ENCODE measurements around the gene NUP93.
"Not testable (repeated sequence)": the region's sequence is repeated elsewhere in the genome, so short reads cannot be mapped to it uniquely, and the experiment has no call there.

Gene NUP93

DNA sequence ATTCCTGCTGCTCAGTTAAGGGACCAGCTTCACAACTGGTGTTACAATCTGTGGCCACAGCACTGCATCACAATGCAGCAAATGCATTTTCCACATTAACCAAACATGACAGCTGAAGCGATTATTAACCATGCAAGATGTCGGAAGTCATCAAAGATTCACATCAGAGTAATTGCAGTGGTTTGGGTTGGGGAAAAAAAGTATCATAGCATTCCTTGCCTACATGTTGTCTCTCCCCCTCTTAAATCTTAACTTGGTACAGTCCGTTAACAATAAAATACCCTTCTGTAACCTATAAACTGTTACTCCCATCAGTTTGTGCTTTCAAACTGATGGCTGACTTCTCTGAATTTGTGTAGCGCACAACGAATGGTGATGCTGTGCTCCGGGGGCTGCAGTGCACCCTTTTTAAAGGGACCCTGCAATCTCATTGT is 51.6 kb downstream of the NUP93 start:
- no peak for DNase-seq

DNA sequence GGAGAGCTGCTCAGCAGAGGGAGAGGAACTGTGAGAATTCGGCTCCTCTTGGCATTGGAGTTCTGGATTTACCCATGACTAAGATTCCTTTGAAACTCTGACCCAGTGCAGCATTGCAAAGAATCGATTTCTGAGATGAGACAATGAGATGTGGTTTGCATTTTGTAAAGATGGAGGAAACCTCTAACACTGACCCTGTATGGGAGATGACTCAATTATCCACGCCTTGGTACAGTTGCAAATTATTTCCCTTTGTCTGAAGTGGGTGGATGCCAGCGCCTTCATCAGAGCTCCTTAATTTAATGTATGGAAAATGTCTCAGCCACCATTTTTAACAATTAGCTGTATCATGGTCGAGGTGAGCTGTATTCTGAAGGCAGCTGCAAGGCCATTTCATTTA is 53.4 kb downstream of the NUP93 start:
- DNase-seq: peak; percentile 25

DNA sequence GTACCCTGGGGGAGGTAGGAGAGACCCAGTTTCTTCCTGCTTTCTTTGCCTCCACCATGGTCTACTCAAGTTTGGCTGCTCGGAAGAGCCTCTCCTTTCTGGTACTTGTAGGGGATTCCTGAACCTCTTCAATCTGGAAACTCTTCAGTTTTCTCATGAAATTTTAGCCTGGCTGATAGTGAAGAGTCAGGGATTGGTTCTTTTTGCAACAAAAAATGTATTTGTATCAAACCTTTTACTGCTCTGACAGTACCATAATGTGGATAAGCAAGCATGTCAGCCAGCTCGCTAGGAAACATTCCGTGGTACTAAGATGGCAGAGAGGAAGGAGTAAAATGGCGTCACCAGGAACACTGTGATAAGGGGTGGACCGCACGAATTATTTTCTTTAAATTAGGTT is 55.4 kb downstream of the NUP93 start:
- DNase-seq: no peak

DNA sequence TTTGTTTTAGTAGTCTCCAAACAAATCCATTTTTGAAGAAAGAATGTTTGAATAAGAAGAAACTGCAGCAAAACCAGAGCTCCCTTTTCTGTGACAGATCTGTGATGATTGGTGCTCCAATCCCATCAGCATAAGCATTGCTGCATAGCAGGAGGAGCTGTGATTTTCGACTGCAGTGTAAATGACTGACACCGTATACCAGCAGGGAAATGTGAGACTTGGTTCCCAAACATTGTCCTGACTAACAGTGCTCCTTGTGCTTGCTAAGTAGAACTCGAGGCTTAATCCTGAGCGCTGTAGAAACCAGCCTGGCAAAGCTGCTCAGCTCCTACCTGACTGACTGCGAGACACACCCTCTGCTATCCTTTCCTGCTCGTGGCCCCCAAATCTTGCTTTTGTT is 57.2 kb downstream of the NUP93 start:
- DNase-seq: no peak

DNA sequence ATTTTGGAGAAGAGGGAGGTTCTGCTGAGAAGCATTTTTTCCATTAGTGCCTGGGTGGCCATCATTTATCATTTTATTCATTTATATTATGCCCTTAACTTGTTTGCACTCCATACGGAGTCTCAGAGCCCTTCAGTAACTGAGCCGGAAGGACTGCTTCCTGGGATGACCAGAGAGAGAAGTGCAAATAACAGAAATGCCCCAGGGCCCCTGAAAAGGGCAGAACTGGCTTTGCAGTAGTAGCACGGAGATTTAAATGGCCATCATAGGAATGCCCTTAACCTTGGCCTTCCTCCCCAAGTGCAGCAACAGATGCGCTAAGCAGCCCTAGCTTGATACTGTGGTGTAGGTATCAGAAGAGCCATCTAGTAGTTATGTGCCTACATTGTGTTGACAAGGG is 58.5 kb downstream of the NUP93 start:
- no peak for DNase-seq

DNA sequence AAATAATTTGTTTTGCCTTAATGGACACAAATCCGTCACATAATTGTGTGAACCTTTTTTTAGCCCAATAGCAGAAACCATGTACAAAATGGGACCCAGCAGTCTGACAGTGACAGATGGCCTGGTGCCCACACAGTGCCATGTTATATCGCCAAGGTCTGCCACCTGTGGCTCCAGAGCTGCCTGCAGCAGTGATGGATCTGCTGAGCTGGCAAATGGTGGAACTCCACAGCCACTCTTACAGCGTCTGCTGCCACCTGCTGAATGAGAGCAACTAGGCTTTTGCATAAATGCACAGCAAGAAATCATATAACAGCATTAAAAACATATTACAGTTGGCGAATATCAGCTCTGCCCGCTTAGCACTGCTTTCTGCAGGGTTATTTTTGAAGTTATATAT is 59.4 kb downstream of the NUP93 start:
- DNase-seq: peak; percentile 31

DNA sequence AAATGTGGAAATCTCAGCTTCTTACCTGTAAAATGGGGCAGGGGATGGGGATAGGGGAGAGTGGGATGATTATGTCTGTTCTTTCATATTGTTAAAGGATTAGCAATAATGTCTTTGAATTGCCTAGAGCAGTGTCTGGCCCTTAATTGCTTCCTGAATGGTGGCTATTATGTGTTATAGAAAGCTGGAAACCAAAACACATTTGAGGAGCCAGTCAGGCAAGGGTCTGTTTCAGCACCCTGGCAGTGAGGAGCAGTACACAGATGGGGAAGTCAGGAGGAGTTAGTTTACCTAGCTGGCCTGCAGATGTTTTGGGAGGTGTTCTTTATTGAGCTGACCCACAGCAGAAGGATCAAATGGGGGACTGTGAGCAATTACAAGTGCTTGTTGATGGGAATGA is 63.0 kb downstream of the NUP93 start:
- no peak for DNase-seq

DNA sequence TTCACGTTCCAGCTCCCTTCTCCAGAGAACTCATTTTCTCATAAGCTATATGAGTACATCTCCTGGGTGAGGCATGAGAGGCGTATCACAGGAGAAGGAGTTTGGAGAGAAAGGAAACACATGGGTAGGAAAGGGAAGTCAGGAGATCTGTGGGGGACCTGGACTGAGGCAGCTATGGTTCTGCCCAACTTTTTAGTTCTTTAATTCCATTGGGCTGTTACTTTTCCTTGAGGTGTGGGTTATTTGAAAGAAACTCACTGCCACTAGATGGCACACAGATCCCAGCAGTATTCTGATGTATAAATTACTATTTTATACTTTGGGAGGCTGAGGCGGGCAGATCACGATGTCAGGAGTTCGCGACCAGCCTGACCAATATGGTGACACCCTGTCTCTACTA is 63.6 kb downstream of the NUP93 start:
- peak; percentile 7 for DNase-seq

DNA sequence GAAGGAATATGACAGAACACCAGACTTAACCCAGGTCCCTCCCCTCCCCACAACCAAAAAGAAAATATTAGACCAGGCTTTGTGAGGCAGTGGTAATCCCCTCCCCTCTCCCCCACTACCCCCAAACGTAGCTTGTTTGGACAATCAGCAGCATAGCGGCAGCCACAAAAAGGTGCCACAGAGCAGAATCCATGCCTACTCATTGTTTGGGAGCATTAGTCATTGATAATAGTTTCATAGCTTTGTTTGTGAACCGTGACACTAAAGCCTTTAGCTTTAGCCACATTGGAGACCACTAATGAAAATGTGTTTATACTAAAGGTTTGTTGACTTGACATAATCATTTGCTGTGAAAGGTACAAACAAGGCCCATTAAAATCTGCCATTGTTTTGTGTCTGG is 65.1 kb downstream of the NUP93 start:
- no peak for DNase-seq

DNA sequence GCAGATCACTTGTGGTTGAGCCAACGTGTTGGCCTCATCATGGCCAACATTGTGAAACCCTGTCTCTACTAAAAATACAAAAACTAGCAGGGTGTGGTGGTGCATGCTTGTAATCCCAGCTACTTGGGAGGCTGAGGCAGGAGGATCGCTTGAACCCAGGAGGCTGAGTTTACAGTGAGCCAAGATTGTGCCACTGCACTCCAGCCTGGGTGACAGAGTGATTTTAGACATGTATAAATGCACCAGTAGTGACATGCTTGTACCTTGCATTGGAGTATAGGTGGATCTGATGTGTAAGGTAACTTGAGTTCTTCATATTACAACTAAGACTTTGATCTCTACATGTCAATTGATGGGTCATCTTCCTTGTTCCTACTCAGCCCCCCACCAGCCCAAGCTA is 67.1 kb downstream of the NUP93 start:
- DNase-seq: not testable (repeated sequence)

DNA sequence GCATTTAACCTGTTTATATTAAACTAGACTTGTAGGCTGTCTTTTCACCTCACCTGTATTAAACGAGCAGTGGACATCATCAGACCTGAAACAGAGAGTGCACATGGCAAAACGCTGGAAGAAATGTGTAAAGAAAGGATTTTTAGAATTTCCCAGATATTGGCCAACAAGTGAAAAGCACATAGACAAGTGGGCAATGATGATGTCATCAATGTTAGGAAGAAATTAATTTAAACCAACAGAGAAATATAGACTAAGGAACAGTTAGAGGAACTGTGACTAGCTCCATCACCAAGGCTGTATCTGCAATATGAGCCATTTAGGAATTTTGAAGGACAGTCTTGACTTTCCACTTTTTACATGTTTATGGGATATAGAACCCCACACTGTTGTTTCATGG is 67.9 kb downstream of the NUP93 start:
- DNase-seq: no peak

DNA sequence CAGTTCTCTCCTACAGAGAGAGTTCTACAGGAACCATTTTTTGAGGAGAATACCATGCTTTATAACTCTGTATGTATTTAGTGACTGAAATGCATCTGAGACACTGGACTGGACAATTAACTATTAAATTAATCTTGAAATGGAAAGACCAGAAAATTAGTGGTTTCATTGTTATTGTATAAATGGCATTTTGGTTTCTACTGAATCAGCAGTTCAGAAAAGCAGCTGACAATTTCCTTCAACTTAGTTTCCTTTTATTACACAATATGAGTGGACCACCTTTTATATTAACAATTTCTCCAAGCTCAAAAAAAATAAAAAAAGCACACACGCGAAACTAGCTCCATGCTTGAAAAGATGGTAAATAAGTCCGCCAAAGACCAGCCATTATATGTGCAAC is 69.0 kb downstream of the NUP93 start:
- no peak for DNase-seq

DNA sequence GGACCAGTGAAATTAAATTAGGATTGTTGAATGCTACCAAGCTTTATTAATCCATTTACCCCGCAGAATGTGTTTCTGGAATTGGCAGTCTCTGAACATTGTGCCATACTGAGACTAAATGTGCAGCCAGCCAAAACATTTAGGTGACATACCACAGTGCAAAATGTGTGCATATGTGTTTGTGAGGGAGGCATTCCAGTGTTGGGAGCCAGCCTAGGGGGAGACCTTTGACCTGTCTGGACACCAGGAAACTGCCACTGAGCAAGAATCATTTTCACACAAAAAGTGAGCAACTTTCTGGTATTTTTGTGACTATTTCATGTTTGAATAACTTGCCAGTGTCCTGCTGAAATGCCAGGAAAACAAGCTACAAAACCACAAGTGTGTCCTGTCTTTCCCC is 70.4 kb downstream of the NUP93 start:
- no peak for DNase-seq

DNA sequence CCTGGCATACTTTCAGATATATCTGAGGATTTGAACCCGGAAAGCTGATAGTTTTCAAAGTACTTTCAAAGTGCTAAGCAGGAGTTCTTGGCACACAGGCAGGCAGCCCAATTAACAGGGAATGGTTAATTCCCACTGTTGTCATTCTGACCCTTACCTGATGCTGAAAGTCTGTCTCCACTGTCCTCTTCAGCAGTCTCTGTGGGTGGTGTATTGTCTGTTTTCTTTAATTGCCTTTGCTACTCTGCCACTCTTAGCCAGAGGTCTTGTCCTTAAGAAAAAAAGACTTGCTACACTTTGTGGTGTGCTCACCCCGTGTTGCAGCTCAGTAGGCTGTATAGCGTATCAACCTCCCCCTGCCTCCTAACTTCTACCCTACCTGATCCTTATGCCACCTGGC is 71.8 kb downstream of the NUP93 start:
- no peak for DNase-seq

DNA sequence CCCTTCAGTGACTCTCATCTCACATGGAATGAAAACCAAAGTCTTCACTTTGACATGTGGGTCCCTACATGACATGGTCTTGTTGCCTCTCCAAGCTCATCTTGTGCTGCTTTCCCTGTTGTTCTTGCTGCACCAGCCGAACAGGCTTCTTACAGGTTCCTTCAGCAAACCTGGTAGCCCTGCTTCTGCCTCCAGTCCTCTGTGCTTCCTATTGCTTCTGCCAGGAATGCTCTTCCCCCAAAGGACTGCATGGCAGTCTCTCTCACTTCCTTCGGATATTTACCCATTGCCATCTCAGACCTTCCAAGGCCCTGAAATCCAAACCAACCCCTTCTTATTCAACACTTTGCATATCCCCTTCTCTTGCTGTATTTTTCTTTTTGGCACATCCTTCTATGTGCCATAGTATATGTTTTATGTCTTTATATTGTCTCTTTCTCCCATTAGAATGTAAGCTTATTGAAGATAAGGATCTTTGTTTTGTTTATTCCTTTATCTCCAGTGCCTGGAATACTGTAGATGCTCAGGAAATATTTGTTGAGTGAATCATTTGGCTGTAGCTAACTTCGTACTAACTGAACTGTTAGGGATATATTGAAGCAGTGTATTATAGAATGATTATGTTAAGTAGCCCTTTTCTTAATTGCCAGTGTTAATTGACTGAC is 77.2 kb downstream of the NUP93 start:
- DNase-seq: no peak

DNA sequence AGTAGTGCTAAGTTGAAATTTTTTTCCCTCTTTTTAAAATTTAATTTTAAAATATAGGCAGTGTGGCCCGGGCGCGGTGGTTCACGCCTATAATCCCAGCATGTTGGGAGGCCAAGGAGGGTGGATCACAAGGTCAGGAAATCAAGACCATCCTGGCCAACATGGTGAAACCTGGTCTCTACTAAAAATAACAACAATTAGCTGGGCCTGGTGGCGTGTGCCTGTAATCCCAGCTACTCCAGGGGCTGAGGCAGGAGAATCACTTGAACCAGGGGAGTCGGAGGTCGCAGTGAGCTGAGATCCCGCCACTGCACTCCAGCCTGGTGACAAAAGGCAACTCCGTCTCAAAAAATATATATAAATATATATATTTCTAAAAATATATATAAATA is 77.7 kb downstream of the NUP93 start:
- DNase-seq: not testable (repeated sequence)

DNA sequence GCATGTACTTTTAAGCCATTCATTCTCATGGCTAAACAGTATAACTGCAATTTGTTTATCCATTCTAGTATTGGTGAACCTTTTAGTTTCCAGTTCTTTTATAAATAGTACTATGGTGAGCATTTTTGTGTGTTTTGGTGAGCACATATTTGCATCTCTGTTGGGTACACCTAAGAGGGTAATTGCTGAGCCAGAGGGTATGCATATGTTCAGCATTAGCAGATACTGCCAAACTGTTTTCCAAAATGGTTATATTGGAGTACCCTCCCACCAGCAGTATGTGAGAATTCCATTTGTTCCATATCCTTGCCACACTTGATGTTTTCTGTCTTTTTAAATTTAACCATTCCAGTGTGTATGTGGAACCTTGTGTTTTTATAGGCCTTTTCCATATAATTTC is 81.0 kb downstream of the NUP93 start:
- no peak for DNase-seq

DNA sequence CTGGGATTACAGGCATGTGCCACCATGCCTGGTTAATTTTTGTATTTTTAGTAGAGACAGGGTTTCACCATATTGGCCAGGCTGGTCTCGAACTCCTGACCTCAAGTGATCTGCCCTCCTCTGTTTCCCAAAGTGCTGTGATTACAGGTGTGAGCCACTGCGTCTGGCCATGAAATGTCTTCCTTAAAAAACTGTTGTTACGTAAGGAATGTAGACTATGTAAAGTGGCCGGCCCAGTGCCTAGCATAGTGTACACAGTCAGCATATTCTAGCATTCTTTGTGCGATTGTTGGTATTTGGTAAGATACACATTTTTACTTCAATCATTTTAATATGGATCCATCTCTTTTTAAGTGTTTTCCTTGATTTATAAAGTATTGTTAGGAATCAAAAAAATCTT is 81.7 kb downstream of the NUP93 start:
- not testable (repeated sequence) for DNase-seq

DNA sequence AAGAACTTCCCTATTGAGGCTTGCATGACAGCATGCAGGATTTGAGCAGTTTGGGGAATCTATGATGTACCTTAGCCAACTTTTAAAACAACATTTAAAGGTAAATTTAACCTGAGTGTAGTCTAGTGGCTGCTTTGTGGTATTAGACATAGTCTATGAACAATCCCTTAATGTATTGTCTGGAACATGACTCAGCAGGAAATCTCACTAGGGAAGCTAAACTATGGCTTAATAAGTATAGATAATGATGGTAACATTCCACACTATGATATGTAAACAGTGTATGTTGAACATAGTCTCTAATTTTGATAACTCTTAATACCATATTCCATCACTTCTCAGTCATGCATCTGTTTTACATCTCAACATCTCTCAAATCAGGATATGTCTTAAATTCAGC is 83.0 kb downstream of the NUP93 start:
- no peak for DNase-seq

DNA sequence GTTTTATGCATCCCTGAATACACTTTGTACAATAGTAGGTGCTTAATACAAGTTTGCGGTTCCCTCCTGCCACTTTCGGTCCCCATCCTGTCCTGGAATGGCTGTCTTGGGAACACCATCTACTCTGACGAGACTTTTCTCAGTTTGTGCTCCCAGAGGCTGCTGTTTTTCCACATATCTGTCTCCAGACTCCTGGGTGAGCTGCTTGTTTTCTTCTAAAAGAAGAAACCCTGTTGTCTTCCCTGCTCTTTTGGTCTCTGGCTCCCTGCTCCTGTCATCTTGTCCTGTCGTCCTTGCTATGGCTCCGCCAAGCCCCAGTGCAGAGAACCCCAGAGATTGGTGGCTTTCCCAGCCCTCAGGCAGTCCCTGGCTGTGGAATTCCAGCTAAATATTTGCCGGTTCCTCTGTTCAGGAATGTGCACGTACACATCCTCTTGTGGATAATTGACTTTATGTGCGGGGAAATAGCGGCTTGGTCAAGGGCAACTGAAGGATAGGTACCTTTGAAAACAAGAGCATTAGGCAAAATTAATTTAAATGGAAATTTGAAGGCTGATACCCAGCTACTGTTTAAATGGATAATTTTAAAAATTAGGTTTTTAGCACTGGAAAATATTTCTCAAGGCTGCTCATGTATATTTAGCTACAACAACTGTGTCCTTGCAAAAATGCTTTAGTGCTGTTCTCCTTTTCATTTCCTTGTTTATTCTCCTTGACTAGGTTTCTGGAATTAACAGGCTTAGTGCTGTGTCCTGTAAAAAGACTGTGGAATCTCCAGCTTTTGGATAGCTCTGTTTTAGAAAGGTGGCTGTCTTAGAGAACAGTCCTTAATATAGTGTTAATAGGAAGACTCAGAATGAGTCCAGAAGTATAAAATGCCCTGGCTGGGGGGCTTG is 84.9 kb downstream of the NUP93 start:
- DNase-seq: no peak

DNA sequence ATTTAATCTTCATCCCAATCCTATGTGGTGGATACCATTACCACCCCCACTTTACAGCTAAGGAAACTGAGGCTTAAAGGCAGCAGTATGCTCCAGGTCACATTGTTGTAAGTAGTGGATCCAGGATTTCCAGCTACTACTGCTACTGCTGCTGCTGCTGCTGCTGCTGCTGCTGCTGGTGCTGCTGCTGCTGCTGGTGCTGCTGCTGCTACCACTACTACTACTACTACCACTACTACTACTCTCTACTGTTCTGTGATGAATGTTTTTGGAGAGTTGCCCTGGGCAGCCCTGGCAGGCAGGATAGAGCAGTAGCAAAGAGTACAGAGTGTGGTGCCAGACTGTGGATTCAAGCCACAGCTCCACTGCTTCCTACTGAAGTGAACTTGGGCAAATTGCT is 85.8 kb downstream of the NUP93 start:
- DNase-seq: no peak

DNA sequence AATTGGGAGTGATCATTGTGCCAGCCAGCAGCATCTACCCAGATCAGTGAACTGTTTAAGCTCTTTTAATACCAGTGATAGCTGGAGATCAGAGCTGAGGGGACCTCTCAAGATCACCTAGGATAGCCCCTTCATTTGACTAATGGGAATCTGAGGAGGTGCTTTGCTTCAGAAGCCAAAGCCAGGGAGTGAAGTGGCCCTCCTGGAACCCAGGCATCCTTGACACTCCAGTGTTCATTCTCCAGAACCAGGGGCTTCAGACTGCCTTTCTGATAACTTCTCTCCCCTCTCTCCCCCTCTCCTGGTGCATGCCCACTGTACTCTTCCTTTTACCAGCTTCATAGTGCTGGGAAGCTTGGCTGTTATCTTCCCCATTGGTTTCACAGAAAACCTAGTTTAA is 87.1 kb downstream of the NUP93 start:
- DNase-seq: no peak

DNA sequence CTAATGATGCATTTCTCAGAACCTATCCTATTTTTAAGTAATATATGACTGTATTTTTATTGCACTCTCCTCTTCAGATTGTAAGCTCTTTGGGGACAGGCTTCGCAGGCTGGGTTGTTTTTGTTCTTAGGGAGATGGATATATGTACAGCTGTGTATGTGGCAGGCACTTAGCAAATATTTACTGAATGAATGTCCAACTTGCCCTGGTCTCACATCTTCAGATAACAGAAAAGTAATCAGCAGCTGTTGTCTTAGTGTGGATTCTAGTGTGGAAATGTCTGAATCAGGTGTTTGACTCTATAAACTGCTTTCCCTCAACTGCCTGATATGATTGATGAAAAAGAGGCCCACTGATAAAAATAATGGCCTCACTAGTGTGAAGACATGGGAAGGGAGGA is 88.0 kb downstream of the NUP93 start:
- DNase-seq: no peak

DNA sequence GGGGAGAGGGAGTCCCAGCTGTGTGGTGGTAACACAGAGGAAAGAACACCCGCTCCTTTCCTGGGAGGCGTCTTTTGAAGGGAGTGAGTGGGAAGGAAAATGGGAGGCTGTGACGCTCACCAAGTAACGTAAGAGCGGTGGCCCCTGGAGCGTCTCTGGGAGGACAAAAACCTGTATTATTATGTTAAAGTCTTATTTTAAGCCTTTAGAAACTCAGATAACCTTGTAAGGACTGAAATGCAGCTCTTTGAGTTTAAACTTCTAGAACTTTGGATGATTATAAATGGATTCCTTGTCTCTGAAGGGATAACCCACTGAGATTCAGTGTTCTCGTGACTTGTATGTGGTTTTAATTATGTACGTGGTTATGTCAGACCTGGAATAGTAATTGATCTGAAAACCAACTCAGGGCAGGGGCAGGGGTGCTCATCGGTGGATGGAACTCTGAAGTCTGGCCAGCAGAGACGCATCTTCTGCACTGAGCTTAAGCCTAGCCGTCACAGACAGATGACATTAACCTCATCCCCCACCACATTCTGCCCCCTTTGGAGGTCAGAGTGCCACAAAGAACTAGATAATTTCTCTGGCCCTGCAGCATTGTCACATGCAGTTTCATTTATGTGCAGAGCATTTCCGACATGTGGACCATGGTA is 93.3 kb downstream of the NUP93 start:
- DNase-seq: no peak
